ENCODE data around the gene WNK2. TPM values are rescaled to one million over a fixed set of nuclear protein-coding genes. Genes with fewer than 3 reads are reported as not detected.

Gene WNK2
- total RNA-seq, 2 experiments from 2014 or later, result 1.7 to 2.8 TPM

GRCh38 chr9:93258818-93259489 is 75.0 kb downstream of the WNK2 start:
- no peak overlapping the region for H3K27ac Mint-ChIP-seq
- POLR2A ChIA-PET, result no interaction called here
- no peak for ATAC-seq
- CTCF ChIA-PET, result no interaction called here
- H3K4me1 Mint-ChIP-seq (ENCODE audit: low read depth), result no peaks in the 10 kb centered on the region
- no peaks in the 10 kb centered on the region for H3K36me3 Mint-ChIP-seq (ENCODE audit: low read depth)
- no peaks in the 10 kb centered on the region for H3K9me3 Mint-ChIP-seq
- DNase-seq, result no peak
- no peak overlapping the region for H3K4me3 Mint-ChIP-seq
- no peak for TF ChIP-seq CTCF (IDR thresholded peaks at IDR 0.05)
- no peaks in the 10 kb centered on the region for H3K27me3 Mint-ChIP-seq
- intact Hi-C loops (cut with micrococcal nuclease), result no loop called here

- Mint-ChIP-seq H3K27ac (no peak overlapping the region), H3K36me3 (ENCODE audit: low read depth) (no peaks in the 10 kb centered on the region), H3K9me3 (no peaks in the 10 kb centered on the region), H3K4me1 (ENCODE audit: low read depth) (no peaks in the 10 kb centered on the region), H3K27me3 (no peaks in the 10 kb centered on the region), H3K4me3 (no peak overlapping the region)
- CTCF ChIA-PET, result no interaction called here
- no peak for TF ChIP-seq CTCF (IDR thresholded peaks at IDR 0.05)
- no peak for ATAC-seq
- POLR2A ChIA-PET, result interaction anchor here (0.6 kb wide), 1 partner anchor 1579 kb away, joined by 3 read pairs; no protein-coding TSS in a partner anchor
- DNase-seq, result no peak
- intact Hi-C loops (cut with micrococcal nuclease), result no loop called here
Measured at GRCh38 chr9:93259490-93260262, 75.7 kb downstream of the WNK2 start.

- POLR2A ChIA-PET, result interaction anchor here (0.6 kb wide), 1 partner anchor 1578 kb away, joined by 3 read pairs; no protein-coding TSS in a partner anchor
Measured at GRCh38 chr9:93260263-93261066, 76.5 kb downstream of the WNK2 start.

GRCh38 chr9:93261281-93261680 is 77.3 kb downstream of the WNK2 start:
- no peak for DNase-seq
- no peaks in the 10 kb centered on the region for H3K36me3 Mint-ChIP-seq (ENCODE audit: low read depth)
- intact Hi-C loops (cut with micrococcal nuclease), result no loop called here
- no peaks in the 10 kb centered on the region for H3K4me1 Mint-ChIP-seq (ENCODE audit: low read depth)
- no peak overlapping the region for H3K4me3 Mint-ChIP-seq
- no peak for ATAC-seq
- no peaks in the 10 kb centered on the region for H3K9me3 Mint-ChIP-seq
- POLR2A ChIA-PET, result no interaction called here
- TF ChIP-seq CTCF (IDR thresholded peaks at IDR 0.05), result no peak
- CTCF ChIA-PET, result interaction anchor here (1.8 kb wide), 1 partner anchor 42 kb away, joined by 4 read pairs; no protein-coding TSS in a partner anchor
- H3K27ac Mint-ChIP-seq, result no peak overlapping the region
- no peaks in the 10 kb centered on the region for H3K27me3 Mint-ChIP-seq

More at GRCh38 chr9:93260263-93261066, 76.5 kb downstream of the WNK2 start:
- intact Hi-C loops (cut with micrococcal nuclease), result no loop called here
- H3K9me3 Mint-ChIP-seq, result no peaks in the 10 kb centered on the region
- CTCF ChIA-PET, result interaction anchor here (1.8 kb wide), 1 partner anchor 42 kb away, joined by 4 read pairs; no protein-coding TSS in a partner anchor
- ATAC-seq (no peak), DNase-seq (no peak)
- no peaks in the 10 kb centered on the region for H3K27me3 Mint-ChIP-seq
- no peaks in the 10 kb centered on the region for H3K4me1 Mint-ChIP-seq (ENCODE audit: low read depth)
- no peak overlapping the region for H3K4me3 Mint-ChIP-seq
- no peak overlapping the region for H3K27ac Mint-ChIP-seq
- no peaks in the 10 kb centered on the region for H3K36me3 Mint-ChIP-seq (ENCODE audit: low read depth)
- no peak for TF ChIP-seq CTCF (IDR thresholded peaks at IDR 0.05)
